ENCODE results near the gene DBNL. TPM values are rescaled to one million over a fixed set of nuclear protein-coding genes. Genes with fewer than 3 reads are reported as not detected.
"Not testable (repeated sequence)": the region's sequence is repeated elsewhere in the genome, so short reads cannot be mapped to it uniquely, and the experiment has no call there.

The DBNL gene
- total RNA-seq, 4 donors from 2014 or later, result 108 to 165 (median 138) TPM

- 90 to 96% methylated on average over 7 to 12 of the region's 13 CpGs for WGBS, 2 donors
- H3K36me3 ChIP-seq; H3K4me3 ChIP-seq (replicated peaks in 1 of 3); H3K4me1 ChIP-seq; DNase-seq; H3K27me3 ChIP-seq; H3K27ac ChIP-seq; intact Hi-C loops (cut with DNase I); H3K9me3 ChIP-seq: not testable (repeated sequence)
Observed at GRCh38 chr7:44031319-44031718, 13.2 kb upstream of the DBNL start.

GRCh38 chr7:44032031-44032430 is 12.5 kb upstream of the DBNL start:
- H3K36me3 ChIP-seq; H3K4me1 ChIP-seq; H3K27me3 ChIP-seq; H3K9me3 ChIP-seq; DNase-seq; intact Hi-C loops (cut with DNase I); H3K27ac ChIP-seq; H3K4me3 ChIP-seq (replicated peaks in 1 of 3): not testable (repeated sequence)
- WGBS, 2 donors, result 83 to 90% methylated on average over 6 of the region's 6 CpGs

GRCh38 chr7:44033971-44034844 is 10.3 kb upstream of the DBNL start:
- H3K4me3 ChIP-seq (replicated peaks in 1 of 3); DNase-seq; H3K9me3 ChIP-seq; H3K4me1 ChIP-seq; H3K36me3 ChIP-seq; H3K27me3 ChIP-seq; H3K27ac ChIP-seq; intact Hi-C loops (cut with DNase I): not testable (repeated sequence)
- WGBS, 2 donors, result 92 to 99% methylated on average over 6 to 13 of the region's 18 CpGs

- WGBS, 2 donors, result 39 to 84% methylated on average over 7 to 8 of the region's 10 CpGs
- H3K9me3 ChIP-seq; intact Hi-C loops (cut with DNase I); H3K4me3 ChIP-seq (replicated peaks in 1 of 3); H3K4me1 ChIP-seq; H3K27me3 ChIP-seq; DNase-seq; H3K36me3 ChIP-seq; H3K27ac ChIP-seq: not testable (repeated sequence)
Observed at GRCh38 chr7:44036364-44036763, 8.1 kb upstream of the DBNL start.

GRCh38 chr7:44037951-44038350 is 6.6 kb upstream of the DBNL start:
- intact Hi-C loops (cut with DNase I); H3K36me3 ChIP-seq; H3K9me3 ChIP-seq; DNase-seq; H3K4me3 ChIP-seq (replicated peaks in 1 of 3); H3K27ac ChIP-seq; H3K4me1 ChIP-seq; H3K27me3 ChIP-seq: not testable (repeated sequence)
- WGBS, 2 donors, result 68 to 89% methylated on average over 2 of the region's 2 CpGs

GRCh38 chr7:44038553-44038952 is 5.9 kb upstream of the DBNL start:
- H3K9me3 ChIP-seq; intact Hi-C loops (cut with DNase I); H3K4me3 ChIP-seq (replicated peaks in 1 of 3); DNase-seq; H3K36me3 ChIP-seq; H3K27ac ChIP-seq; H3K4me1 ChIP-seq; H3K27me3 ChIP-seq: not testable (repeated sequence)
- WGBS, 2 donors, result 34 to 35% methylated on average over 3 to 6 of the region's 12 CpGs

GRCh38 chr7:44038961-44039558 is 5.4 kb upstream of the DBNL start:
- H3K27ac ChIP-seq; H3K36me3 ChIP-seq; H3K27me3 ChIP-seq; intact Hi-C loops (cut with DNase I); H3K9me3 ChIP-seq: not testable (repeated sequence)
- Histone ChIP-seq H3K4me1 (peaks cover 8 to 11% of the 10 kb centered on the region in 2 donors), H3K4me3 (replicated peaks in 1 of 3) (peak overlapping the region in 1 of 3 donors; percentile 5)
- peak; percentile 96 to 98 for DNase-seq
- 9 to 17% methylated on average over 7 of the region's 26 CpGs for WGBS, 2 donors

GRCh38 chr7:44039800-44040492 is 4.6 kb upstream of the DBNL start:
- H3K9me3 ChIP-seq; DNase-seq; H3K27ac ChIP-seq; H3K36me3 ChIP-seq; H3K27me3 ChIP-seq; intact Hi-C loops (cut with DNase I): not testable (repeated sequence)
- Histone ChIP-seq H3K4me1 (peaks cover 9 to 13% of the 10 kb centered on the region in 2 donors), H3K4me3 (replicated peaks in 1 of 3) (peak overlapping the region in 1 of 3 donors; percentile 24)
- 0% methylated on average over 1 of the region's 40 CpGs; no CpG with 5 or more reads in 1 of the 2 donors for WGBS, 2 donors

GRCh38 chr7:44040493-44040891 is 4.0 kb upstream of the DBNL start:
- H3K4me1 ChIP-seq, result peaks cover 14 to 17% of the 10 kb centered on the region in 2 donors
- DNase-seq, result peak; percentile 36 to 45
- H3K27ac ChIP-seq; H3K9me3 ChIP-seq; H3K36me3 ChIP-seq; intact Hi-C loops (cut with DNase I); H3K27me3 ChIP-seq: not testable (repeated sequence)
- WGBS, 2 donors, result 0% methylated on average over 14 of the region's 46 CpGs; no CpG with 5 or more reads in 1 of the 2 donors
- H3K4me3 ChIP-seq (replicated peaks in 1 of 3), result peak overlapping the region in 1 of 3 donors; percentile 24
- peak in 1 of 6 experiments; percentile 28 for TF ChIP-seq CTCF (IDR thresholded peaks at IDR 0.05)
